ENCODE measurements around the gene MANF. TPM values are rescaled to one million over a fixed set of nuclear protein-coding genes. Genes with fewer than 3 reads are reported as not detected.

The MANF gene
- 33.6 TPM for polyA plus RNA-seq

- Mint-ChIP-seq H3K27me3 (no peaks in the 10 kb centered on the region), H3K4me1 (peaks cover 25 to 33% (median 29%) of the 10 kb centered on the region in 3 donors), H3K36me3 (no peaks in the 10 kb centered on the region), H3K27ac (peak within 1 kb of the TSS; percentile 98 to 99 (median 98)), H3K4me3 (peak within 1 kb of the TSS; percentile 95 to 100 (median 99)), H3K9me3 (no peaks in the 10 kb centered on the region)
Observed at GRCh38 chr3:51384726-51385473, at the start of gene MANF. TSS of gene MANF (plus strand) at chr3:51385291. CDS start at chr3:51385343, 52 bp downstream.

GRCh38 chr3:51336261-51336660 lies 48.8 kb upstream of the MANF start:
- no peak overlapping the region for H3K27ac Mint-ChIP-seq
- peaks cover 6% of the 10 kb centered on the region for H3K27me3 Mint-ChIP-seq
- no peak overlapping the region for H3K4me3 Mint-ChIP-seq
- H3K4me1 Mint-ChIP-seq, result no peaks in the 10 kb centered on the region
- H3K9me3 Mint-ChIP-seq, result no peaks in the 10 kb centered on the region
- no peaks in the 10 kb centered on the region for H3K36me3 Mint-ChIP-seq

DNA sequence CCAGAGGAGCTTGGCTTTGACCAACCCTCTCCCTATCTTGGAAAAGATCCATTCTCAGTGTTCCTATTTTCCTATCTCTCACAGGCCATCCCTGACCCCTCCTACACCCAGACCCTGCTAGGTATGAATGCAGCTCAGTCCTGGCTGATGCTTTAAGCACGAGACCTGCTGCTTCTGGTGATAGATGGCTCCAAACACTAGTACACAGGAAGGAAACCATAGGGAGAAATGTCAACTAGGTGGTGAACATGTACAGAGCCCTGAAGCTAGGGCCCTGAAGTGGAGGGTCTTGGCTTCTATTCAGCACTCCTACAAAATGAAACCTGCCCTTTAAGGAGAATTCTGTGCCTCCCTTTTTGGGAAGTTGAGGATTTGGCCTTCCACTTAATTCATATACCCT lies 47.4 kb upstream of the MANF start:
- H3K36me3 Mint-ChIP-seq, result no peaks in the 10 kb centered on the region
- H3K9me3 Mint-ChIP-seq, result no peaks in the 10 kb centered on the region
- H3K27me3 Mint-ChIP-seq, result peaks cover 6% of the 10 kb centered on the region
- H3K27ac Mint-ChIP-seq, result no peak overlapping the region
- no peak overlapping the region for H3K4me3 Mint-ChIP-seq
- H3K4me1 Mint-ChIP-seq, result no peaks in the 10 kb centered on the region

DNA sequence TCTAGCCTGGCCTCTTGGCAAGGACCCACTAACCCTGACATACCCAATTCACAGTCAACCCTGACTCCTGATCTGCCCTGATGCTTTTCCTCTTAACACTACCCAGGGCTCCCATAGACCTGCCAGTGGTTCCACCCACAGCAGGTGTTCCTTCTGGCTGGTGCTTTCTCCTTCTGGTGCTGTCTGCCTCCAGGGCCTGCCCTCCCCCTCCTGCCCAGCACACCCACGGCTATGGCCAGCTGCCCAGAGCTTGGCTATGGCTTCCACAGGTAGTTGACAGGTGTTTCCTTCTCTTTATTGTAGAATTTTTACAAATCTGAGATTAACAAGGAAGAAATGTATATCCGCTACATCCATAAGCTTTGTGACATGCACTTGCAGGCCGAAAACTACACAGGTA lies 46.5 kb upstream of the MANF start:
- Mint-ChIP-seq H3K27ac (no peak overlapping the region), H3K4me3 (no peak overlapping the region), H3K27me3 (peaks cover 7% of the 10 kb centered on the region), H3K4me1 (no peaks in the 10 kb centered on the region), H3K9me3 (no peaks in the 10 kb centered on the region), H3K36me3 (no peaks in the 10 kb centered on the region)

- Mint-ChIP-seq H3K27ac (no peak overlapping the region), H3K9me3 (no peaks in the 10 kb centered on the region), H3K36me3 (no peaks in the 10 kb centered on the region), H3K27me3 (peaks cover 8% of the 10 kb centered on the region), H3K4me3 (no peak overlapping the region), H3K4me1 (no peaks in the 10 kb centered on the region)
Observed at GRCh38 chr3:51340013-51340829, 44.9 kb upstream of the MANF start.

DNA sequence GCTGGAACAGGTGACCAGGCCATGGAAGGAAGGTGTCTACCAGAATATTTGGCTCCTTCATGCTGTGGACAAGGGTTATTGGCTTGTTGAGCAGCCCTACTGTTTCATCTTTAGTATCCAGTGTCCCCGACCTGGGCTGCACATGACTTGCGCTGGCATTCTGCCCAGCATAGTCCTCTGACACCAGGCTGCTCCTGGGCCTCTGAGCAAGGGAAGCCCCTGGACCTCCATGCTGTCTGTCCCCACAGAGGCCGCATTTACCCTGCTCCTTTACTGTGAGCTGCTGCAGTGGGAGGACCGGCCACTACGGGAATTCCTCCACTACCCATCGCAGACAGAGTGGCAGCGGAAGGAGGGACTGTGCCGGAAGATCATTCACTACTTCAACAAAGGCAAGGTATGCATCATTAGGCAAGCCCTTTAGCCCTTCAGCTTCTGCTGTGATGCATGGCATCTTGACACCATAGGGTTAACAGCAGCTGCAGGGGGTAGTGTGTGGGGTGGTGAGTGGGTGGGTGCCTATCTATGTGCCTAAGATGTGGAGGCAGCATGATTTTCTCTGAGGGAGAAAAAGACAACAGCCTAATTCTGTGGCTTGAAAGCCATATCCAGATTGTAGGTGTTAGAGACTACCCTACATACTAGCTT lies 44.0 kb upstream of the MANF start:
- Mint-ChIP-seq H3K4me3 (no peak overlapping the region), H3K4me1 (no peaks in the 10 kb centered on the region), H3K36me3 (no peaks in the 10 kb centered on the region), H3K27ac (no peak overlapping the region), H3K9me3 (no peaks in the 10 kb centered on the region), H3K27me3 (peaks cover 8% of the 10 kb centered on the region)

- no peak overlapping the region for H3K27ac Mint-ChIP-seq
- no peak overlapping the region for H3K4me3 Mint-ChIP-seq
- peaks cover 5% of the 10 kb centered on the region for H3K27me3 Mint-ChIP-seq
- H3K9me3 Mint-ChIP-seq, result no peaks in the 10 kb centered on the region
- H3K4me1 Mint-ChIP-seq, result no peaks in the 10 kb centered on the region
- no peaks in the 10 kb centered on the region for H3K36me3 Mint-ChIP-seq
Observed at GRCh38 chr3:51343918-51344687, 41.0 kb upstream of the MANF start.

- Mint-ChIP-seq H3K4me3 (no peak overlapping the region), H3K36me3 (peaks cover 2% of the 10 kb centered on the region), H3K27ac (no peak overlapping the region), H3K4me1 (no peaks in the 10 kb centered on the region), H3K27me3 (peaks cover 7% of the 10 kb centered on the region), H3K9me3 (peaks cover 0 to 2% (median 0%) of the 10 kb centered on the region in 3 donors)
Observed at GRCh38 chr3:51350751-51351150, 34.3 kb upstream of the MANF start.

GRCh38 chr3:51353131-51353530 lies 32.0 kb upstream of the MANF start:
- Mint-ChIP-seq H3K9me3 (peaks cover 0 to 2% (median 0%) of the 10 kb centered on the region in 3 donors), H3K27ac (no peak overlapping the region), H3K4me3 (no peak overlapping the region), H3K27me3 (peaks cover 7% of the 10 kb centered on the region), H3K4me1 (no peaks in the 10 kb centered on the region), H3K36me3 (peaks cover 2% of the 10 kb centered on the region)

DNA sequence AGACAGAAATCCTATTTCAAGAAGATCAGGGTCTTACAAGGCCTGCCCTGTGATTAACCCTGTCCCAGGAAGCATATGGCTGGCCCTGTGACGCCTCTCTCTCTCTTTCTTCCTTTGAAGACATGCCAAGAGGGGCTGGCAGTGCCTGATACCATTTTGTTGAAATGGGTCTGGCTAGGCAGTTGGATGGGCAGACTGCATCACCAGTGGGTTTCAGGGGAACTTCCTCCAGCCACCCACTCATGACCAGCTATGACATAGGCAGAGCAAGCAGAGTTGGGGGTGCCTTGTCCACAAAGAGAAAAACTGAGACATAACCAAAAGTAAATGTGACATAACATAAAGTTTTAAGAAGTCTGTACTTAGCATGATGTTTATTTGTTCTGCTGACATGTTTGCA lies 31.4 kb upstream of the MANF start:
- H3K9me3 Mint-ChIP-seq, result peaks cover 0 to 2% (median 0%) of the 10 kb centered on the region in 3 donors
- no peak overlapping the region for H3K27ac Mint-ChIP-seq
- H3K36me3 Mint-ChIP-seq, result peaks cover 2% of the 10 kb centered on the region
- no peaks in the 10 kb centered on the region for H3K4me1 Mint-ChIP-seq
- H3K4me3 Mint-ChIP-seq, result no peak overlapping the region
- H3K27me3 Mint-ChIP-seq, result peaks cover 7% of the 10 kb centered on the region

DNA sequence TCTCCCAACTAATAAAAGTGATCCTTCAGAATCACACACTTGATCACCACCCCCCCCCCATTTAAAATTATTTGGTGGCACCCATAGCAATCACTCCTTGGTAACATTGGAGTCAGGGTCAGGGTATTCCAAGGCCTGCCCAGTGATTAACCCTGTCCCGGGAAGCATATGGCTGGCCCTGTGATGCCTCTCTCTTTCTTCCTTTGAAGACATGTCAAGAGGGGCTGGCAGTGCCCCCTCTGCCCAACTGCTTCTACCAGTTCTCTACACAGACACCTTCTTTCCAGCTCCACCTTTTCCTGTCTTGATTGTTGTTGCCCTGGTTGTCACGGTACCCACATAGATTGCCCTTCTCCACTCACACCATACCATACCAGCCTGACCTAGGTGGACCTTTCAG lies 30.9 kb upstream of the MANF start:
- H3K4me1 Mint-ChIP-seq, result no peaks in the 10 kb centered on the region
- H3K9me3 Mint-ChIP-seq, result peaks cover 0 to 2% (median 0%) of the 10 kb centered on the region in 3 donors
- peaks cover 7% of the 10 kb centered on the region for H3K27me3 Mint-ChIP-seq
- peaks cover 2% of the 10 kb centered on the region for H3K36me3 Mint-ChIP-seq
- no peak overlapping the region for H3K27ac Mint-ChIP-seq
- no peak overlapping the region for H3K4me3 Mint-ChIP-seq

- Mint-ChIP-seq H3K27ac (no peak overlapping the region), H3K9me3 (no peaks in the 10 kb centered on the region), H3K4me3 (no peak overlapping the region), H3K4me1 (no peaks in the 10 kb centered on the region), H3K36me3 (peaks cover under 1% of the 10 kb centered on the region), H3K27me3 (peaks cover 7% of the 10 kb centered on the region)
Observed at GRCh38 chr3:51354731-51355615, 30.1 kb upstream of the MANF start.

DNA sequence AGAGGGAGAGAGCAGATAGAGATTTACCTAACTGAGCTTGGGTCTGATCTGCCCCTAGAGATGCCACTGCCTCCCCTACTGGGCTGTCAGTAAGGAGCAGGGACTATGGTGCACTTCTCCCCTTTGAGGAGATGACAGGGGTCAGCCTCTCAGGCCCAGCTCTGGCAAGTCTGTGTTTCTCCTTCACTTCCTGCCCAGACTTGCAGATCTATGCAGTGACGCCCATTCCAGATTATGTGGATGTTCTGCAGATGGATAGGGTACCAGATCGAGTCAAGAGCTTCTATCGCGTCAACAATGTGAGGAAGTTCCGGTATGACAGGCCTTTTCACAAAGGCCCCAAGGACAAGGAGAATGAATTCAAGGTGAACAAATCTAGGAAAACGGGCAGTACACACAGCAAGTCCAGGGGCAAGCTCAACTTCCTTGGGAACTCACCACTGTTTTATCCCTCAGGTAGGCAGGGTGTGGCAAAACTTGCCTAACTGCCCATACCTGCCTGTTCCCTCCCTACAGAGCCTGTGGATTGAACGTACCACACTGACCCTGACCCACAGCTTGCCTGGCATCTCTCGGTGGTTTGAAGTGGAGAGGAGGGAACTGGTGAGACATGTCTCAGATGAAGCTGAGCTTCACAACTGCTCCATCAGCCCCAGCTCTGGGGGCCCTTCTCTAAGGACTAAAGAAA lies 29.1 kb upstream of the MANF start:
- H3K4me1 Mint-ChIP-seq, result no peaks in the 10 kb centered on the region
- H3K27ac Mint-ChIP-seq, result no peak overlapping the region
- peaks cover 5% of the 10 kb centered on the region for H3K27me3 Mint-ChIP-seq
- peaks cover 2% of the 10 kb centered on the region for H3K36me3 Mint-ChIP-seq
- H3K4me3 Mint-ChIP-seq, result no peak overlapping the region
- no peaks in the 10 kb centered on the region for H3K9me3 Mint-ChIP-seq

Measured in IgD-negative memory B cell (primary cell).